ENCODE results near the gene SBK2. TPM values are rescaled to one million over a fixed set of nuclear protein-coding genes. Genes with fewer than 3 reads are reported as not detected.
"Not testable (repeated sequence)": the region's sequence is repeated elsewhere in the genome, so short reads cannot be mapped to it uniquely, and the experiment has no call there.

Gene SBK2
- total RNA-seq, 2 donors from 2014 or later, result not detected

GRCh38 chr19:55539090-55539984 is 2.4 kb upstream of the SBK2 start:
- intact Hi-C loops (cut with DNase I), result loop anchor here in 1 of 2 donors (5.0 kb wide), 1 partner anchor 728 kb away; no protein-coding TSS in a partner anchor
- no peak for DNase-seq (ENCODE audit: low spot score)

- DNase-seq (ENCODE audit: low spot score), result no peak
- intact Hi-C loops (cut with DNase I), result loop anchor here in 1 of 2 donors (5.0 kb wide), 1 partner anchor 729 kb away; no protein-coding TSS in a partner anchor
Observed at GRCh38 chr19:55538132-55538531, 1.2 kb upstream of the SBK2 start.

GRCh38 chr19:55537741-55538111 is 793 bp upstream of the SBK2 start:
- intact Hi-C loops (cut with DNase I), result loop anchor here in 1 of 2 donors (5.0 kb wide), 1 partner anchor 730 kb away; no protein-coding TSS in a partner anchor
- no peak for DNase-seq (ENCODE audit: low spot score)

GRCh38 chr19:55536366-55536765 is 567 bp downstream of the SBK2 start:
- no peak for DNase-seq (ENCODE audit: low spot score)
- intact Hi-C loops (cut with DNase I), result loop anchor here in 1 of 2 donors (5.0 kb wide), 1 partner anchor 731 kb away; no protein-coding TSS in a partner anchor

GRCh38 chr19:55535965-55536350 is 975 bp downstream of the SBK2 start:
- intact Hi-C loops (cut with DNase I), result loop anchor here in 1 of 2 donors (5.0 kb wide), 1 partner anchor 731 kb away; no protein-coding TSS in a partner anchor
- no peak for DNase-seq (ENCODE audit: low spot score)

- intact Hi-C loops (cut with DNase I), result loop anchor here in 1 of 2 donors (5.0 kb wide), 1 partner anchor 732 kb away; no protein-coding TSS in a partner anchor
- no peak for DNase-seq (ENCODE audit: low spot score)
Observed at GRCh38 chr19:55535173-55535964, 1.6 kb downstream of the SBK2 start.

GRCh38 chr19:55534280-55534679 is 2.7 kb downstream of the SBK2 start:
- intact Hi-C loops (cut with DNase I); DNase-seq (ENCODE audit: low spot score): not testable (repeated sequence)

- no peak for DNase-seq (ENCODE audit: low spot score)
- intact Hi-C loops (cut with DNase I), result no loop called here
Observed at GRCh38 chr19:55530996-55531395, 5.9 kb downstream of the SBK2 start.

- no peak for DNase-seq (ENCODE audit: low spot score)
- intact Hi-C loops (cut with DNase I), result loop anchor here in 1 of 2 donors (5.0 kb wide), 1 partner anchor 48 kb away; no protein-coding TSS in a partner anchor
Observed at GRCh38 chr19:55529636-55530234, 7.2 kb downstream of the SBK2 start.

- DNase-seq (ENCODE audit: low spot score), result no peak
- intact Hi-C loops (cut with DNase I), result loop anchor here in 1 of 2 donors (5.0 kb wide), 1 partner anchor 49 kb away; no protein-coding TSS in a partner anchor
Observed at GRCh38 chr19:55528030-55528803, 8.7 kb downstream of the SBK2 start.

- intact Hi-C loops (cut with DNase I), result loop anchor here in 1 of 2 donors (5.0 kb wide), 1 partner anchor 50 kb away; no protein-coding TSS in a partner anchor
- DNase-seq (ENCODE audit: low spot score), result no peak
Observed at GRCh38 chr19:55527197-55528029, 9.5 kb downstream of the SBK2 start.

- DNase-seq (ENCODE audit: low spot score), result peak; percentile 76
- intact Hi-C loops (cut with DNase I), result loop anchor here in 1 of 2 donors (5.0 kb wide), 1 partner anchor 51 kb away; no protein-coding TSS in a partner anchor
Observed at GRCh38 chr19:55526216-55527196, 10.4 kb downstream of the SBK2 start.

GRCh38 chr19:55525289-55526101 is 11.4 kb downstream of the SBK2 start:
- intact Hi-C loops (cut with DNase I), result loop anchor here in 1 of 2 donors (5.0 kb wide), 1 partner anchor 52 kb away; no protein-coding TSS in a partner anchor
- DNase-seq (ENCODE audit: low spot score), result peak; percentile 76

GRCh38 chr19:55520691-55521292 is 16.1 kb downstream of the SBK2 start:
- DNase-seq (ENCODE audit: low spot score), result no peak
- intact Hi-C loops (cut with DNase I), result no loop called here
